ENCODE results near the gene PROKR2.

The PROKR2 gene

DNA sequence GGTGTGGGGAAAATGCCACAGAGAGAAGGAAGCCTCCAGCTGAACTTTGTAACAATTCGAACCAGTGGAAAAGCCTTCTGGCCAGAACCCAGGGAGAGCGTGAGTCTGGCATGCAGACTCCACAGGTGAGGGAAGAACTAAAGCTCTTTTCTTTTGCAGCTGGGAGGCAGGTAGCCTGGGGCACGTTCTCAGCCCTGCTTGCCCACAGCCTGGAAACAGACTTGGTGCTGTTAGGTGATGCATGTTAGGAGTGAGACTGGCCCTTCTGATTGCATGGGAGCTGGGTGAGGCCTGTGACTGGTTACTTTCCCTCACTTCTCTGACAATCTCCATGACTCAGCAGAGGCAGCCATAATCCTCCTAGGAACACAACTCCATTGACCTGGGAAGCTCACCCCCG is 34.2 kb downstream of the PROKR2 start:
- DNase-seq (ENCODE audit: low read depth in 3 of 3): no peak

- no peak for DNase-seq (ENCODE audit: low read depth in 3 of 3)
Observed at GRCh38 chr20:5279661-5280060, 37.1 kb downstream of the PROKR2 start.

GRCh38 chr20:5272268-5272667 is 44.5 kb downstream of the PROKR2 start:
- DNase-seq (ENCODE audit: low read depth in 3 of 3): no peak

GRCh38 chr20:5270603-5271002 is 46.2 kb downstream of the PROKR2 start:
- no peak for DNase-seq (ENCODE audit: low read depth in 3 of 3)

GRCh38 chr20:5268449-5268848 is 48.3 kb downstream of the PROKR2 start:
- DNase-seq (ENCODE audit: low read depth in 3 of 3): no peak

- DNase-seq (ENCODE audit: low read depth in 3 of 3): no peak
Observed at GRCh38 chr20:5267092-5267491, 49.7 kb downstream of the PROKR2 start.

All from stimulated activated CD4-positive, alpha-beta T cell treated with anti-CD3 and anti-CD28 coated beads, TNF-alpha, amount 100 ng/mL, for 24 hours (primary cell).